ENCODE results near the gene CYGB.

DNA sequence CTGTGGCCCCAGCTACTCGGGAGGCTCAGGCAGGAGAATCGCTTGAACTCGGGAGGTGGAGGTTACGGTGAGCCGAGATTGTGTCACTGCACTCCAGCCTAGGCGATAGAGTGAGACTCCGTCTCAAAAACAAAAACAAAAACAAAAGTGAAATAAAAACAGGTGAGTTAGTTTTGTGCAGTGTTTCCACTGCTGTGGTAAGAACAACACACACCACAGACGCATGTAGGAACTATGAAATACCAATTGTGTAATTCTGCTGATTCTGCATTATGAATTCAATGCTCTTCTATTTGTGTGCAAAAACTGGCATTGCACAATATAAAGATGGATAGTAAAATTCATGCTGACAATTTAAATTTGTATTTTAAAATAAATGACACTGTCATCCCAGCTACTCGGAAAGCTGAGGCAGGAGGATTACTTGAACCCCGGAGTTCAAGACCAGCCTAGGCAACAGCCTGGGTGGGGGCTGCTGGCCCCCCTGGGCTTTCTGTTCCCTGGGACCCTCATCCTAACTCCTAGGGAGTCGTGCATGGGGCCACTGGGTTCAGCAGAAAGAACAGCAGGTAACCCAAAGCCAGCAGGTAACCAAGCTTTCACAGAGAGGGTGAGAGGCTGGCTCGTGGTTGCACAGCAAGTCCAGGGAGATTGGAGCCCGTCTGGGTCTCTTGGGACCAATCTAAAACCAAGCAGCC, 25.7 kb downstream of the CYGB start:
- TF ChIP-seq, protein P1, sequence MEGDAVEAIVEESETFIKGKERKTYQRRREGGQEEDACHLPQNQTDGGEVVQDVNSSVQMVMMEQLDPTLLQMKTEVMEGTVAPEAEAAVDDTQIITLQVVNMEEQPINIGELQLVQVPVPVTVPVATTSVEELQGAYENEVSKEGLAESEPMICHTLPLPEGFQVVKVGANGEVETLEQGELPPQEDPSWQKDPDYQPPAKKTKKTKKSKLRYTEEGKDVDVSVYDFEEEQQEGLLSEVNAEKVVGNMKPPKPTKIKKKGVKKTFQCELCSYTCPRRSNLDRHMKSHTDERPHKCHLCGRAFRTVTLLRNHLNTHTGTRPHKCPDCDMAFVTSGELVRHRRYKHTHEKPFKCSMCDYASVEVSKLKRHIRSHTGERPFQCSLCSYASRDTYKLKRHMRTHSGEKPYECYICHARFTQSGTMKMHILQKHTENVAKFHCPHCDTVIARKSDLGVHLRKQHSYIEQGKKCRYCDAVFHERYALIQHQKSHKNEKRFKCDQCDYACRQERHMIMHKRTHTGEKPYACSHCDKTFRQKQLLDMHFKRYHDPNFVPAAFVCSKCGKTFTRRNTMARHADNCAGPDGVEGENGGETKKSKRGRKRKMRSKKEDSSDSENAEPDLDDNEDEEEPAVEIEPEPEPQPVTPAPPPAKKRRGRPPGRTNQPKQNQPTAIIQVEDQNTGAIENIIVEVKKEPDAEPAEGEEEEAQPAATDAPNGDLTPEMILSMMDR (IDR thresholded peaks at IDR 0.05; ENCODE audit: insufficient read depth, low read length, poor library complexity, severe bottlenecking), result no peak
- no peak for TF ChIP-seq EZH2phosphoT487 (conservative IDR thresholded peaks at IDR 0.05; ENCODE audit: low read length)
